IPS-15b (cell line): ENCODE results near the gene METTL27.
"Not testable (repeated sequence)": the region's sequence is repeated elsewhere in the genome, so short reads cannot be mapped to it uniquely, and the experiment has no call there.

Source experiments
- H3K27me3 ChIP-seq: one replicate; pipeline ENCODE4 v1.6.1; 2013; ENCODE audit warnings: low read length; ENCODE audit not compliant: control insufficient read depth, insufficient read depth
- H3K36me3 ChIP-seq: one replicate; pipeline ENCODE4 v1.6.1; 2013; ENCODE audit warnings: low read length; ENCODE audit not compliant: control insufficient read depth, insufficient read depth
- H3K4me1 ChIP-seq: one replicate; pipeline ENCODE4 v1.6.1; 2013; ENCODE audit warnings: mild to moderate bottlenecking, low read length; ENCODE audit not compliant: control insufficient read depth, insufficient read depth
- H3K4me3 ChIP-seq: one replicate; pipeline ENCODE4 v1.5.1; 2013; ENCODE audit warnings: low read depth, low read length
- H3K9ac ChIP-seq: one replicate; pipeline ENCODE4 v1.6.1; 2013; ENCODE audit warnings: low read depth, mild to moderate bottlenecking, low read length
- H3K9me3 ChIP-seq: one replicate; pipeline ENCODE4 v1.6.1; 2013; ENCODE audit warnings: mild to moderate bottlenecking, low read length; ENCODE audit not compliant: control insufficient read depth, insufficient read depth

Gene METTL27

DNA sequence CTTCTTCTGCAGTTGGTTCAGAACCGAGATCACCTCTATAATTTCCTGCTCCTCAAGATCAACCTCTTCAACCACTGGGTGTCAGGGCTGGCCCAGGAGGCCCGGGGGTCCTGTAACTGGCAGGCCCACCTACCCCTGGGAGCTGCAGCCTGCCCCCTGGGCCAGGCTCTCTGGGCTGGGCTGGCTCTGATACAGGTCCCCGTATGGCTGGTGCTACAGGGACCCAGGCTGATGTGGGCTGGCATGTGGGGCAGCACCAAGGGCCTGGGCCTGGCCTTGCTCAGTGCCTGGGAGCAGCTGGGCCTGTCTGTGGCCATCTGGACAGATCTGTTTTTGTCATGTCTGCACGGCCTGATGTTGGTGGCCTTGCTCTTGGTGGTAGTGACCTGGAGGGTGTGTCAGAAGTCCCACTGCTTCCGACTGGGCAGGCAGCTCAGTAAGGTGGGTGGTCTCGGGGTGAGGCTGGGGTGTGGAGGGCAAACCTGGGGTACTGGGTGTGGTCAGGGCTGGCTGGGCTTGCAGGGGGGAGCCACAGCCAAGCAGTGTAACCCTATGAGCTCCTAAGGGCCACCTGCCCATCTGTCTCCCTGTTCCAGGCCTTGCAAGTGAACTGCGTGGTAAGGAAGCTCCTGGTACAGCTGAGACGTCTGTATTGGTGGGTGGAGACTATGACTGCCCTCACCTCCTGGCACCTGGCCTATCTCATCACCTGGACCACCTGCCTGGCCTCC, 22.8 kb upstream of the METTL27 start:
- Histone ChIP-seq H3K9me3 (no peaks in the 10 kb centered on the region), H3K36me3 (no peaks in the 10 kb centered on the region)

GRCh38 chr7:73861305-73861704, 19.0 kb upstream of the METTL27 start:
- Histone ChIP-seq H3K27me3 (no peaks in the 10 kb centered on the region), H3K36me3 (no peaks in the 10 kb centered on the region), H3K4me1 (no peaks in the 10 kb centered on the region), H3K9me3 (no peaks in the 10 kb centered on the region), H3K4me3 (no peak overlapping the region), H3K9ac (no peak overlapping the region)

More for the DNA sequence above, 22.8 kb upstream of the METTL27 start:
- no peaks in the 10 kb centered on the region for H3K27me3 ChIP-seq
- H3K9ac ChIP-seq = no peak overlapping the region
- peaks cover 2% of the 10 kb centered on the region for H3K4me1 ChIP-seq
- H3K4me3 ChIP-seq = no peak overlapping the region

DNA sequence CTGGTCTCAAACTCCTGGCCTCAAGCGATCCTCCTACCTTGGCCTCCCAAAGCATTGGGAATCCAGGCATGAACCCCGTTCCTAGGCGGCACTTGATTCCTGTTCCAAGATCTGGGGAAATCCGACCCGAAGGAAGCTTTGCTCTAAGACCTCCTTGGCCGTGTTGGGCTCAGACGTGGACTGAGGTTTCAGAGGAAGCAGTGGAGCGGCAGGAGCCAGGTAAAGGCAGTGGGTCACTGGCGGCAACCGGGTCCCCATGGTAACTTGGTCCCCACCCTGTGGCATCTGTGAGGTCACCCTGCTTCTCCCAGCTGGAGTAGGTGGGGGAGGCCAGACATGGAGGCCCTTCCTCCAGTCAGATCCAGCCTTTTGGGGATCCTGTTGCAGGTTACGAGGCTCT, 18.5 kb upstream of the METTL27 start, which contains the start of gene TMEM270:
TMEM270 (plus strand) TSS at position 301 of the 400 bp plus-strand sequence; CDS start at position 337, 36 bp downstream.
- Histone ChIP-seq H3K4me1 (no peaks in the 10 kb centered on the region), H3K4me3 (no peak within 1 kb of the TSS), H3K36me3 (no peaks in the 10 kb centered on the region), H3K9ac (no peak within 1 kb of the TSS), H3K9me3 (no peaks in the 10 kb centered on the region), H3K27me3 (peaks cover under 1% of the 10 kb centered on the region)

DNA sequence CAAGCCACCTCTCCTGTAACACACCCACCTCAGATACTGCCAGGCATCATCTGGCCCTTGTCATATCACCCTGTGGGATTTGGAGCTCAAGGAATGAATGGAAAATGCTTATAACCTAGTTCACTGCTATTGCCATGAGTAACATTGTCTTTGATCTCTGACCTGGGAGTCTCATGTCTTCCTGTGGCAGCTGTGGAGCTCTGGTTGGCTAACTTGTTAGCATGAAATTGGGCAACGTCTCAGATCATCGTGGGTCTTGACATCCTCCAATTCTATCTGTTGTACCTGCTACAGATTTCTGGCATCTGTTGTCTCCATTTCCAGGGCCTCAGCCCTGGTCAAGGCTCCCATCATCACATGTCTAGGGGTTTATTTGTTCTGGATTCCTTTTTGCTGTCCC, 16.5 kb upstream of the METTL27 start:
- no peak overlapping the region for H3K4me3 ChIP-seq
- no peaks in the 10 kb centered on the region for H3K9me3 ChIP-seq
- H3K27me3 ChIP-seq = peaks cover 2% of the 10 kb centered on the region
- H3K4me1 ChIP-seq = no peaks in the 10 kb centered on the region
- H3K9ac ChIP-seq = no peak overlapping the region
- H3K36me3 ChIP-seq = no peaks in the 10 kb centered on the region

- peaks cover 2% of the 10 kb centered on the region for H3K27me3 ChIP-seq
- H3K4me3 ChIP-seq = no peak overlapping the region
- H3K4me1 ChIP-seq = no peaks in the 10 kb centered on the region
- no peaks in the 10 kb centered on the region for H3K9me3 ChIP-seq
- no peak overlapping the region for H3K9ac ChIP-seq
- no peaks in the 10 kb centered on the region for H3K36me3 ChIP-seq
These were observed 14.6 kb upstream of the METTL27 start for GRCh38 chr7:73856941-73857340.

- Histone ChIP-seq H3K27me3 (peaks cover 2% of the 10 kb centered on the region), H3K4me3 (no peak overlapping the region), H3K9ac (no peak overlapping the region), H3K36me3 (no peaks in the 10 kb centered on the region), H3K4me1 (peaks cover 3% of the 10 kb centered on the region), H3K9me3 (no peaks in the 10 kb centered on the region)
These were observed 10.2 kb upstream of the METTL27 start for GRCh38 chr7:73852500-73852899.

DNA sequence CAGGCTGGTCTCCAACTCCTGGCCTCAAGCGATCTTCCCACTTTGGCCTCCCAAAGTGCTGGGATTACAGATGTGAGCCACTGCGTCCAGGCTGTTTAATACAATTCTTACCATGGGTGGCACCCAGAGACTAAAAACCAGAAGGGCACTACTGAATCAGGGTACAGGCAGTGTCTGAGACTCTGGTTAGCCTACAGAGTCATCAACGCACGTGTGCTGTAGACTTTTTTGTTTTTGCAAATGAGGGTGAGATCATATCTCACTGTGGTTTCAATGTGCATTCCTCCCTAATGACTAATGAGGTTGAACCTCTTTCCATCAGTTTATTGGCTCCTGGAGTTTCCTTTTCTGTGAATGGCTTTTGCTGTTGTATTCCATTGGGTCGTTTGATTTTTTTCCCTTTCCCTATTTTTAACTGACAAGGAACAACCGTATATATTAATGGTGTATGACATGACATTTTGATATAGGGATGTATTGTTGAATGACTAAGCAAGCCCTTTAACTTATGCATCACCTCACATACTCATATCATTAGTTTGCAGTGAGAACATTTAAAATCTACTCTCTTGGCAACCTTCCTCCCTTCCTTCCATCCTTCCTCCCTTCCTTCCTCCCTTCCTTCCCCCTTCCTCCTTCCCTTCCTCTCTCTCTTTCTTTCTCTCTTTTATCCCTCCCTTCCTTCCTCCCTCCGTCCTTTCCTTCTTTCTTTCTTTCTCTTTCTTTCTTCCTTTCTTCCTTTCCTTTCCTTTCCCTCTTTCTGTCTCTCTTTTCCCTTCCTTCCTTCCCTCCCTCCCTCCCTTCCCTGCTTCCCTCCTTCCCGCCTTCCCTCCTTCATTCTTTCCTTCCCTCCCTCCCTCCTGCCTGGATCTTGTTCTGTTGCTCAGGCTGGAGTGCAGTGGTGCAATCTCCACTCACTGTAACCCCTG, 9.4 kb upstream of the METTL27 start:
- H3K9ac ChIP-seq = no peak overlapping the region
- peaks cover 2% of the 10 kb centered on the region for H3K27me3 ChIP-seq
- H3K36me3 ChIP-seq = no peaks in the 10 kb centered on the region
- peaks cover 3% of the 10 kb centered on the region for H3K4me1 ChIP-seq
- no peak overlapping the region for H3K4me3 ChIP-seq
- no peaks in the 10 kb centered on the region for H3K9me3 ChIP-seq

GRCh38 chr7:73850781-73851207, 8.5 kb upstream of the METTL27 start:
- Histone ChIP-seq H3K36me3 (no peaks in the 10 kb centered on the region), H3K9ac (no peak overlapping the region), H3K9me3 (no peaks in the 10 kb centered on the region), H3K27me3 (peaks cover 1% of the 10 kb centered on the region), H3K4me3 (no peak overlapping the region), H3K4me1 (peaks cover 4% of the 10 kb centered on the region)

DNA sequence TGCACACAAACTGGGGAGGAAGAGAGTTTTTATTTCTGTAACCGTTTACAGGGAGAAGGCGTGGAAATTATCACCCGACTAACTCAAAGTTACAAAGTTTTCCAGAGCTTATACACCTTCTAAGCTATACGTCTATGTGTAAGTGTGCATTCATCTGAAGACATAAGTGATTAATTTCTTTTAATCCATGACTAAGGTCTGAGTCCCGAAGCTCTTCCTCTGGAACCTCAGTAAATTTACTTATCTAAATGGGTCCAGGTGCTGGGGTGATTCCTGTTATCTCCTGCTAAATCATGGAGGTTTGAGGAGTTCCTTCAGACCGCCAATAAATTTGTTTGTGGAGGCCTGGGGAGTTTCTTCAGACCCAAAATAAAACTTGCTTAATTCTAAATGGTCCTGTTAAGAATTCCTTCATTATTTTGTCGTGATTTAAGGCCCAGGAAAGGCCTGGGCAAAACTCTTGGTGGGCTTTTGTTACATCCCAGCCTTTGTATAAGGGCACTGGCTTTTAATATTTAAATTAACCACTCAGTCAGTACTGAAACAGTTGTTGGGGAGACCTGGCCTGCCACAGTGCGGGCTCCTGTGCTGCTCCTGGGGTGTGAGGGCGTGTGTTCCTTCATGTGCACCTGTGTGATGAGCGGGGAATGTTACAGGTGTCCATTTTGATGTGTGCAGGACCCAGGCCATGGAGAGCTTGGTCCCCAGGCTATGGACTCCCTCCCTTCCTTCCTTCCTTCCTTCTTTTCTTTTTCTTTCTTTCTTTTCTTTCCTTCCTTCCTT, 5.8 kb upstream of the METTL27 start:
- H3K4me1 ChIP-seq = peaks cover 5% of the 10 kb centered on the region
- H3K9ac ChIP-seq = no peak overlapping the region
- H3K27me3 ChIP-seq = no peaks in the 10 kb centered on the region

DNA sequence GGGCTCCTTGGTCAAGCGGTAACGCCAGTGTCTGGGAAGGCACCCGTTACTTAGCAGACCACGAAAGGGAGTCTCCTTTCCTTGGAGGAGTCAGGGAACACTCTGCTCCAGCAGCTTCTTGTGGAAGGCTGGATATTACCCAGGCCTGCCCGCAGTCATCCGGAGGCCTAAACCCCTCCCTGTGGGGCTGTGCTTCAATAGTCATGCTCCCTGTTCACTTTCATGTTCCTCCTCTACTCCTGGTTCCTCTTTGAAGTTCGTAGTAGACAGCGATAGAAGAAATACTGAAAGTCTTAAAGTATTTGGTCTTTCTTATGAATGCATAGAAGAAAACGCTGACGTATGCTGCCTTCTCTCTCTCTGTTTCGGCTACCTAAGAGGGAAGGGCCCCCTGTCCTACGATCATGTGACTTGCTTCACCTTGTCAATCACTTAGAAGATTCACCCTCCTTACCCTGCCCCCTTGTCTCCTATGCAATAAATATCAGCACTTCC, 3.4 kb upstream of the METTL27 start:
- H3K27me3 ChIP-seq, H3K36me3 ChIP-seq, H3K4me3 ChIP-seq, H3K4me1 ChIP-seq, H3K9ac ChIP-seq, H3K9me3 ChIP-seq: not testable (repeated sequence)

More for the DNA sequence above, 5.8 kb upstream of the METTL27 start:
- Histone ChIP-seq H3K9me3 (no peaks in the 10 kb centered on the region), H3K36me3 (no peaks in the 10 kb centered on the region), H3K4me3 (no peak overlapping the region)

GRCh38 chr7:73844848-73845460, 2.6 kb upstream of the METTL27 start:
- Histone ChIP-seq H3K27me3 (no peaks in the 10 kb centered on the region), H3K36me3 (no peaks in the 10 kb centered on the region), H3K4me3 (no peak overlapping the region), H3K4me1 (peaks cover 3% of the 10 kb centered on the region), H3K9ac (no peak overlapping the region), H3K9me3 (no peaks in the 10 kb centered on the region)
